G401 (cell line): ENCODE data around the gene CYS1. TPM values are rescaled to one million over a fixed set of nuclear protein-coding genes. Genes with fewer than 3 reads are reported as not detected.
A peak's percentile ranks its signal among the peaks of the same experiment; 100 is the strongest.
"Not testable (repeated sequence)": the region's sequence is repeated elsewhere in the genome, so short reads cannot be mapped to it uniquely, and the experiment has no call there.

Source experiments
- DNase-seq: peaks from one replicate; pipeline ENCODE4 v3.0.0-alpha.2; 2015; ENCODE audit warnings: low spot score
- in situ Hi-C: cut with HindIII; loops from 2 replicates; pipeline ENCODE4 v1.10.0; 2016; ENCODE audit warnings: low sequenced_read_pairs, mixed read lengths
- total RNA-seq: library from RNA; depleted of rRNA; stranded (reverse); fragments of >200 nt; shearing (Covaris generic); gene quantifications from 2 replicates; pipeline ENCODE4 v1.2.3, GENCODE V29; 2014

Gene CYS1
- total RNA-seq, 1 experiment from 2014 or later = 11.2 TPM

DNA sequence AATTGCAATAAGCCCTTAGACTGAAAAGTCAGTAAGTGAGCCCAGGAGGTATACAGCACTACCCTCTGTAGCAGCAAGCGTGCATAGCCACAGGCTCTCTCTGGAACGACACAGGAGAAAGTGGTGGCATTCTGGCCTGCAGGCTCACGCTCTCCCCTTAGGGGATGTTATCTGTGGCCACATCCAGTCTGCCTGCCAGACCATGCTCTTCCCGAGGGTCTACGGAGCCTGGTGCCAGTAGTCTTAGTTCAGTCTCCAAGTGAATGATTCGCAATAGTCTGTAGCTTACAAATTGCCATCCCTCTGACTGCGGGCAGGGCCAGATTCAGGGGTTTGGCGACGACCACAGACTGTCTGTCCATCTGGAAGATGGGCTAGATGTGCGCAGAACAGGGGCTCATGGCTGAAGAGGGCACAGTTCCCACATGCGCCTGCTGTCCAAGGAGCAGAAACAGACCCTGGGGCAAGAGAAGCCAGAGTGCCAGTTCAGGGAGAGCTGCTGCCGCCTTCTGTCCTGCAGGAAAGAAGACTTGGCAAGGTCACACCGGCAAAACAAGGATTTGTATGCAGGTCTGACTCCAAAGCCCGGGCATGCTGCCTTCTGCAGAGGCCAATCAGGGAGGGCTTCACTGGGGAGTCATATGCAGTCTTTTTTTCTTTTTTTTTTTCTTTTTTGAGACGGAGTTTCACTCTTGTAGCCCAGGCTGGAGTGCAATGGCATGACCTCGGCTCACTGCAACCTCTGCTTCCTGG lies 40.4 kb downstream of the CYS1 start:
- peak; percentile 97 for DNase-seq
- in situ Hi-C loops = loop anchor here (10.0 kb wide), 2 partner anchors 65 to 225 kb away; no protein-coding TSS in a partner anchor

DNA sequence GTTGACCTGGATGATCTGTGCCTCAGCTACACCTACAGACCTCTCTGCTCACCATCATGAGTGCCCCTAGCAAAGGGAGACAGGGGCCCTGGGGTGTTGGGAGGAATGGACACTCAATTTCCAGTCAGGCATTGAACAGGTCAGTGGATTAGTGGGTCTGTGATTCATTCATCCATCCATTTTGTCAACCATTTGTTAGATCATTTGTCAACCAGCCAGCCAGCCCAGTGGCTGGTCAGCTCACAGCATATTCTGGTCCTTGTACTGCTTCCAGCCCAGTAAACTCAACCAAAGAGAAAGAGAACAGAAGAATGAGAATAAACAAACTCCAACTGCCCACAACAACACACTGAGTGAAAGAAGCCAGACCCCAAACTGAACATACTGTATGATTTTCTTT lies 41.5 kb downstream of the CYS1 start:
- no peak for DNase-seq
- in situ Hi-C loops = loop anchor here (10.0 kb wide), 1 partner anchor 64 kb away; no protein-coding TSS in a partner anchor

DNA sequence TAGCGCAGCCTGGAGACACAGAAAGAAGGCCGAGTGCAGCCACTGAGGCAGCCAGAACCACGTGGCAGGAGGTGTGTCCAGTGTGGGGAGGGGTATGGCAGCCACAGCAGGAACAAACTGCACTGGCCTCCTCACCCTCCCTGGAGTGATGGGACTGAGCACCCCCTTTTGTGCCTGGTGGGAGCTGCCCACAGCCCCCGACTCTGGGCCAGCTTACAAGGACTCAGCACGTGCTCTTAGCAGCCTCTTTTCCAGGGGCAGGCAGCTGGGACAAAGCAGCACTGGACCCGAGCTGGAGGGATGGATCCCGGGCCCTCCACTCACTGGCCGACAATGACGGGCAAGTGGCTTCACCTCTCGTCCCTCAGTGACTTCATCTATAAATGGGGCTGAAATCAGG lies 42.1 kb downstream of the CYS1 start:
- in situ Hi-C loops = loop anchor here (10.0 kb wide), 1 partner anchor 63 kb away; no protein-coding TSS in a partner anchor

DNA sequence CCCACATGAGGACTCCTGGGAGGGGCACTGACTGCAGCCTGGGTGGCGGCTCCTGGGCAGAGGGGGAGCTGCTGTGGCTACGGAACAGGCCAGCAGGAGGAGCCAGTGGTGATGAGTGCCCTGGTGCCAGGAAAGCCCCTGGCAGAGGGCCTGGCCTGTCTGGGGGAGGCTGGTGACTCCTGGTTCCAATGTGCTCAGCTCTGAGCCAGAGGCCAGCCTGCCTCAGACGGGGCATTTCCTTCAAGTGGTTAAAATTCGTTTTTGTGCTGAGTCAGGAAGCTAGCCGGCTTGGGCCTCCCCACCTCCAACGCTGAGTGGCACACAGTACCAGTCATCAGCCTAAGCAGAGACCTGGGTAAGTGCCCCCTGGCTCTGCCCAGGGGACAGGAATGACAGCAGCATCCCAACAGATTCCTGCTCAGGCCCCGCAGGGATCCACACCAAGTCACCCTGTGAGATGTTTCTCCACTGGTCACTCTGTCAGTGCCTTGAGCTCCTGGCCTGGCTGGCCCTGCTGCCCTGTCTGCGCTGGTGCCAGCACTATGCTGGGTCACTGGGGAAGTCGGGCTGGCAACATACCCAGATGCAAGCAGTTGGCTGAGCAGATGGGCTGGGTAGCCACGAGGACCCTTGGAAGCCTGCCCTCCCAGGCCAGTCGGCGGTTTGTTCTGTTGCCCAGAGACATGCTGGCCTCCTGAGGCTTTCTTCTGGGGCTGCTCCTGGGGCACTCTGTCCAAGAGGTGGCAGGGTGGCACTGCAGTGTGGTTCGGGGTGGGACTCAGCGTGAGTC lies 43.9 kb downstream of the CYS1 start:
- in situ Hi-C loops = loop anchor here (10.0 kb wide), 1 partner anchor 61 kb away; no protein-coding TSS in a partner anchor
- peak; percentile 95 for DNase-seq

More for the DNA sequence above, 42.1 kb downstream of the CYS1 start:
- no peak for DNase-seq

DNA sequence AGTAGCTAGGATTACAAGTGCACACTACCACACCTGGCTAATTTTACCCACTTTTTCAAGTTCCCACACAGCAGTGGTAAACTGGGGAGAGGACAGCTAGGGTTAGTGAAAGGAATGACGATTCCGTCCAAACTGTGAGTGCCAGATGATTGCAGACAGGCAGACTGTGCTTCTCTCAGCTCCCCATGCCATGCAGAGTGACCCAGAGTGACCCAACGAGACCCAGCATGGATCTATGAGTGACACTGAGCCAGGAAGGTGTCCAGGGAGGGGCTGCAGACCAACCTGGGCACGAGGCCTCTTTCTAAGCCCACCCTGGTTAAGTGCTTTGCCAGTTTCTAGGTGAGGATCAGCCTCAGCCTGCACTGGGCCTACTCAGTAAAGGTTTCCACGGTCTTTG lies 44.6 kb downstream of the CYS1 start:
- in situ Hi-C loops = loop anchor here (10.0 kb wide), 1 partner anchor 61 kb away; no protein-coding TSS in a partner anchor
- no peak for DNase-seq

DNA sequence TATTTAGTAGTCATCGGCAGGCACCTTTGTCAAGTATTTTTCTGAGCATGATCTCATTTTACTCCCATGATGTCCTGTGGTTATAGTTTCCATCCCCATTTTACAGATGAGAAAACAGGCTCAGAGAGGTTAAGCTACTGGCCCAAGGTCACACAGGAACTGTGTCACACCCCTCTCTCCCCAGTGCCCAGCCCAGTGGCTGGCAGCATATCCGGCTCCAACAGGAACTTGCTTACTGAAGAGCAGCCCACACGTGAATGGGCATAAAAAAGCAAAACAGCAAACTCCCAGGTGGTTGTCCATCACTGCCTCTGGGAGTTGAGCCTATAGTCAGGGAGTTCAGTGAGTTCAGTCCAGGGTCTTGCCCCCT lies 45.2 kb downstream of the CYS1 start:
- in situ Hi-C loops = loop anchor here (10.0 kb wide), 1 partner anchor 60 kb away; no protein-coding TSS in a partner anchor
- DNase-seq = no peak

DNA sequence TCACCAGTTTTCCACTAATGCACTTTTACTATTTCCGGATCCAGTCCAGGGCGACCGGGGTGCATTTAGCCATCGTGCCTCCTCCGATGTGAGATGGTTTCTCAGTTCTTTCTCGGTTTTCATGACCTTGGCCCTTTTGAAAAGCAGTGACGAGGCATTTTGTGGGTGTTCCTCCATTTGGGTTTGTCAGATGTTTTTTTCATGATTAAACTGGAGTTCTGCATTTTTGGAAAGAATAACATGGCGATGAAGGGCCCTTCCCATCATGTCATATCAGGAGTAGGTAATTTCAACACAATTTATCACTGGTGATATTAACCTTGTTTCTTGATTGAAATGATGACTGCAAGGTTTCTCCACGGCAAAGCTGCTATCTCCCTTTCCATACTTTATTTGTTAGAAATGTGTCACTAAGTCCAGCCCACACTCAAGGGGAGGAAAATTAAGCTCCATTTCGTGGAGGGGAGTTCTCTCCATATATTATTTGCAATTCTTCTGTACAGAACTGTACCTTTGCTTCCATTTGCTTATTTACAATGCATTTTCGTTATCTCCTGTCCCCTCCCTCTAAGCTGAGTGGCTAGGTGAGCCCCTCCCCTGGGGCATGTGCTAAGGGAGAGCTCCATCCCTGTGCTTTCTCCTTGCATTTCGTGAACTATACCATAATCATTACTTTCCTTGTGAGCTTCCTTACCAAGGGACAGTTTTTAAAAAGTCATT lies 45.7 kb downstream of the CYS1 start:
- DNase-seq = no peak
- in situ Hi-C loops = loop anchor here (10.0 kb wide), 1 partner anchor 60 kb away; no protein-coding TSS in a partner anchor

DNA sequence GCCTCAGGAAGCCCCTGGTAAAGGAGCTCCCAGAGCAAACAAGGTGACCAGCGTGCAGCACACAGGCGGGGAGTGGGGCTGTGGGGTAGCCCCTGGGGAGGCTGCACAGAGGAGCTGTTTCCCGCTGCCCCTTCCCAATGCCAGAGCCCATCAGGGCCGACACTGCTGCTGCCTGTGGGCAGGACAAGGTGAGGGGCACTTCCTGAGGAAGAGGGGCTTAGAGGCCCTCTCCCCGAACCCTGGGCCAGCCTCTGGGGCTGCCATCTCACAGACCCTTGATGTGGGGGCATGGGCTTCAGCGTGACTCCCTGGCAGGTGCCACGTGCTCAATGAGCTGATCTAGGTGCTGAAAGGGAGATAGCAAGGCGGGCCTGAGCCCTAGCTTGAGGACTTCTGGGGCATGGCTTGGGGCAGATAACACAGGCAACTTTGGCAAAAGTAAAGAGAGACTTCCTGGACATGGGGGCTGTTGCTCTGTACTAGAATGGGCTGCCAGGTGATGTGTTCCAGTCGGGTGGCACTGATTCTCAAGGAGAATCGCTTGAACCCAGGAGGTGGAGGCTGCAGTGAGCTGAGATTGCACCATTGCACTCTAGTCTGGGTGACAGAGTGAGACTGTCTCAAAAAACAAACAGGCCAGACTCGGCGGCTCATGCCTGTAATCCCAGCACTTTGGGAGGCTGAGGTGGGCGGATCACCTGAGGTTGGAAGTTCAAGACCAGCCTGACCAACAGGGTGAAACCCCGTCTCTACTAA lies 46.8 kb downstream of the CYS1 start:
- DNase-seq = no peak
- in situ Hi-C loops = loop anchor here (10.0 kb wide), 1 partner anchor 59 kb away; no protein-coding TSS in a partner anchor

DNA sequence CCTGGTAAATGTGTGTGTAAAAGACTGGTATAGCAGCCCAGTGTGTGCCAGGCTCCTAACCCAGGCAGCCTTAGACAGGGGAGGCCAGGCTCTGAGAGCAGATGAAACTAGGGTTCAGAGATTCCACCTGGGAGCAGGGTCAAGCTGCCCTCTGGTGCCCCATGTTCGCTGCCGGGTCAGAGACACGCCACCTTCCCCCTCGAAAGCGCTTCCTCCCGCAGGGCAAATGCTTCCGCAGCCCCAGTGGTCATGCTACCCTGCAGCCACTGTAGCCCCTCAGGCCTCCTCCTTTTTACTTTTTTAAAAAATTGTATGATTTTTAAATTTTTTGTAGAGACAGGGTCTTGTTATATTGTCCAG lies 47.5 kb downstream of the CYS1 start:
- no peak for DNase-seq
- in situ Hi-C loops = loop anchor here (10.0 kb wide), 1 partner anchor 58 kb away; no protein-coding TSS in a partner anchor

DNA sequence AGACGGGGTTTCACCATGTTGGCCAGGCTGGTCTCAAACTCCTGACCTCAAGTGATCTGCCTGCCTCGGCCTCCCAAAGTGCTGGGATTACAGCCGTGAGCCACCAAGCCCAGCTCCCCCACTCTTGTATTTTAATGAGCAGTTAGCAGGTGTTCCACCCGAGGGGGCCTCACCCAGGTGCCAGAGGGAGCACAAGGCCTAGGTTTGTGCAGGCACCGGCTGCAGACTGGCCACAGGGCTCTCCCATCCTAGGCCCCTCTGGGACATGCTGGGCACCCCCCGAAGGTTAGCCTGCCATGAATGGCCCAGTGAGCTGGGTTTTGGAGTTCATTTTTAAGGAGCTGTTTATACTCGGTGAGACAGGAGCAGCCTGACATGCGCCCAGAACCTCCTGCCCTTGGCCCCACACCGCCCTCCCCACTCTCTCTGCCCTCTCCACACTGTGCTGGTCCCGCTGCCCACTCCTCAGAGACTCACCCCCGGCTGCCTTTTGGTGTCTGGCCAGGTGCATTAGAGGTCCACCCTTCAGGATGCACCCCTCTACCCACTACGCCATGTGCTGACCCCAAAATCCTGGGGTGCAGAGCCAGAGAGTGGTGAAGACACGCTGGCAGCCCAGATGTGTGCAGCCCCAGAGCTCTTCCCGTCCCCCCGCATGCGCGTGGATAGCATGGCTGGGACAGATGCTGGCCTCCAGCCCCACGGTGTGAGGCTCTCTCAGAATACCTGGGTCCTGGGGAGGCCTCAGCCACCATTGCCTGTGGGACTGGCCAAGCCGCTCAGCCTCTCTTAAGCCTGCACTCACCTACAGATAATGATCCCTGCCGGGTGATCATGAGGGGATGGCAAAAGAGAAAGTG lies 48.1 kb downstream of the CYS1 start:
- in situ Hi-C loops = loop anchor here (10.0 kb wide), 1 partner anchor 57 kb away; no protein-coding TSS in a partner anchor
- no peak for DNase-seq

DNA sequence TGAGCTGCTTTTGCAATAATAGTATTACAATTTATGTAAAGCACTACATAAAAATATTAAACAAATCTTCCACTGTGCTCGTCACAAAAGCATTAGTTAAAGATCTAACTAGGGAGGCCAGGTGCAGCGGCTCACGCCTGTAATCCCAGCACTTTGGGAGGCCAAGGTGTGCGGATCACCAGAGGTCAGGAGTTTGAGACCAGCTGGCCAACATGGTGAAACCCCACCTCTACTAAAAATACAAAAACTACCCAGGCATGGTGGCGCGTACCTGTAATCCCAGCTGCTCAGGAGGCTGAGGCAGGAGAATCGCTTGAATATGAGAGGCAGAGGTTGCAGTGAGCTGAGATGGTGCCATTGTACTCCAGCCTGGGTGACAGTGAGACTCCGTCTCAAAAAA lies 49.4 kb downstream of the CYS1 start:
- in situ Hi-C loops = loop anchor here (10.0 kb wide), 1 partner anchor 56 kb away; no protein-coding TSS in a partner anchor
- DNase-seq = not testable (repeated sequence)

DNA sequence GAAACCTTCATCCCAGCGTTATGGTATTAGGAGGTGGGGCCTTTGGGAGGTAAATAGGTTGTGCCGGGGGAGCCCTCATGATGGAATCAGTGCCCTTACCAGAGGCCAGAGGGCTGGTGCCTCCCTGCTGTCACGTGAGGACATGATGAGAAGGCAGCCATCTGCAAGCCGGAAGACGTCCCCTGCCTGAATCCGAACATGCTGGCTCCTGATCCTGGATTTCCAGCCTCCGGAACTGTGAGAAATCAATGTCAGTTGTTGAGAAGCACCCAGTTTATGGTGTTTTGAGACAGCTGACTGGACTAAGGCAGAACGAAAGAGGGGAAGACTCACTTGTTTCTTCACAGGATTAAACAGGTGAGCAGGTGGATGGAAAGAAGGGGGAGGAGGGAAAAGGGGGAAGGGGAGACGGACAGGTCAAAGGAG lies 49.9 kb downstream of the CYS1 start:
- DNase-seq = no peak
- in situ Hi-C loops = loop anchor here (10.0 kb wide), 1 partner anchor 56 kb away; no protein-coding TSS in a partner anchor

DNA sequence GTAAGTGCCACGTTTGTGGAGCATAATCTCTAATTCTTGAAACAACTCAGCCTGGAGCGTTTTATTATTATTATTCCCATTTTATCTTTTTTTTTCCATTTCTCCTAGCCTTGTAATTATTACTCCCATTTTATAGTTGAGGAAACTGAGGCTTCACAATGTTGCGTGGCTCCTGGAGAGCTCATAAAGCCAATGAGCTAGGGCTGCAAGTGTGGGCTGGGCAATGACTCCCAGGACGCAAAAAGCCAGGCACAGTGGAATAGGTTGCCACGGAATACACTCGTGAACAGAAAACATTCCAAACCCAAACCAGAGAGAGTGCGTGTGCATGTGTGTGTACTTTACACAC lies 50.4 kb downstream of the CYS1 start:
- DNase-seq = no peak
- in situ Hi-C loops = loop anchor here (10.0 kb wide), 1 partner anchor 55 kb away; no protein-coding TSS in a partner anchor

DNA sequence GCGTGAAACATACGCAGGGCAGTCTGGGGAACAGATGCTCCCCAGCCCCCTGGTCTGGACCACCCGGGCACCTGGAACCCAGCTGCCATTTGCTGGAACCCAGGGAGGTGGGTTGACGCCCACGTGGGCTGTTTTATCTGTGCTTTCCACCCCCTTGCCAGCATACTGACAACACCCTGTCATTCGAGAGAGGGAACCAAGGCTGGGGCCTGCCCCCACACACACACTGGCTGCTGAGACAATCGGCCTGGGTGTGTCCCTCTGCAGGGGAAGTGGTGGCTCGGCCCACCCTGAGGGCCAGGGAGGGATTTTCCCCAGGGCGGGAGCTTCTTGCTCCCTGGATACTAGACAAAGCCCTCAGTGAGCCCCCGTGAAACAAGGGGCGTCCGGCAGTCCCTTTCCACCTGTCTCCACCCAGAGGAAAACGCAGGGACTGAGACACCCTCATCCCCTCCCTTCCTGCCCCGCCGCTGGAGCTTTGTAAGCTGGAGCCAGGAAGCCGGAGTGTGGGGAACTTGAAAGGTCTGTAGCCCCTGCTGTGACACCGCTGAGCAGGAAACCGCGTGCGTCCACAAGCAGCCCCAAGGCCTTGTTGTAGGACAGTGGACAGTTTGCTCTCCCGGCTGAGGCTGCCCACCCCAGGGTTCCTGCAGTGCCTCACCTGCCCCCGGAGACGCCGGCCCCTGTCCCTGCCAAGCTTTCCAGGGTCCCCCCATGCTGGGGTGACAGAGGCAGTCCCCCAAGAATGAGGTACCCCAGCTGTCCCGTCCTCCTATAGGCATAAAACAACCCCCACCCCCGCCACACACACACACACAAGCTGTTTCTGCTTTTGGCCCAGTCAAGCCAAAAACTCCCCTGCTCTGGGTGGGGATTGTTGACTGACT lies 51.0 kb downstream of the CYS1 start:
- DNase-seq = no peak
- in situ Hi-C loops = no loop called here

DNA sequence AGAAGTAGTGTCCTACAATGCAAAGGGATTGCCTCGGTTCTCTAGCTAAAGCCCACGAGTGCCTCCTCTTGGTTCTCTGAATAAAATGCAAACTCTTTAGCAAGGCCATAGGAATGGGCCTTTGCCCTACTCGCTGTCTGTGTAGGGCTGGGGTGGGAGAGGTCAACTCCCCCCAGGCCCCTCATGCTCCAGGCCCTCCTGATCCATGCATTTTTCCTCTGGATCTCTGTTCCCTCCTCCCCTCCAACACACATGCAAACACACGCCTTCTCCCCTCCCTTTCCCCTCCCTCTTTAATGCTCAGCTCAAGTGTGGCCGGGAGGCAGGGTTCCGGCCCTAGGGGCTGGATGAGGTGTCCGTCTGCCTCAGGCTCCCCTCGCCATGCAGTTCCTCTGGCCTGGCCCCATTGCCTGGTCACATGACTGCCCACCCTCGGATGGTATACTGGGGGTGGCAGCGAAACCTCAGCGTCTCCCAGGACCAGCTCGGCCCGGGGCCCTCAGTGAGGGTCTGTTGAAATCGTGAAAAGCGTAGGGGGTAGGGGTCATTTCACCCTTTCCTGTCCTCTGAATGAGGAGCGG lies 51.7 kb downstream of the CYS1 start:
- in situ Hi-C loops = no loop called here
- DNase-seq = no peak

DNA sequence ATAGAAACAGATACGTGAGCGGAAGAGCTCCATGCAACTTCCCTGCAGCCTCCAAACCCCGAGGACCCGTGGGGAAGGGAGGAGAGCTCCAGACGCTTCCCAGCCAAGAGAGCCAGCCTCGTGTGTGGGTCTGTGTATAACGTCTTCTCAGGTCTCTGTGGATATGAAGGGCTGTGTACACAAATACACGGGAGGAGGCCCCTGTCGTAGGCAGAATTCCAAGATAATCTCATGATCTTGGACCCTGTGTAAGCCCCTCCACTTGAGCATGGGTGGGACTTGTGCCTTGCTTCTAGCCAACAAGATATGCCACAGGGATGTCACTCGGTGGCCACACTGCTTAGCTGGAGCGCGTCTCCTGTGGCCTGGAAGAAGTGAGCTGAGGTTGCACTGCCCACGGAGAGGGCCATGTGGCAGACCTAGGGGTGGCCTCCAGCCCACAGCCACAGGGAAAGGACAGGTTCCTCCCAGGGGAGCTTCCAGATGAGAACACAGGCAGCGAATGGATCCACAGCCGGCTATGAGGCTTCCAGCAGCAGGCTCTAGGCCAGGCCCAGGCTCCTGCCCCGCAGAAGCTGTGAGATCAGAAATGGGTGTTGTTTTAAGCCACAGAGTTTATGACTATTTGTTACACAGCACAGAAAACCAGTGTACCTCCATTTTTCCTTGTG lies 52.4 kb downstream of the CYS1 start:
- no peak for DNase-seq
- in situ Hi-C loops = no loop called here
